Stimulated activated CD8-positive, alpha-beta memory T cell treated with anti-CD3 and anti-CD28 coated beads, Interleukin-2, amount 100 ng/mL, for 1 hour (primary cell): ENCODE measurements around the gene IPPK.
"Not testable (repeated sequence)": the region's sequence is repeated elsewhere in the genome, so short reads cannot be mapped to it uniquely, and the experiment has no call there.

Experiments used
- DNase-seq, 2 donors: peaks; one replicate each; pipeline ENCODE4 v3.0.0-alpha.2; 2020; ENCODE audit warnings: low read depth in 2 of 2

IPPK gene

GRCh38 chr9:92595930-92596329 is 74.0 kb downstream of the IPPK start:
- no peak for DNase-seq

- DNase-seq: not testable (repeated sequence)
These were observed 74.9 kb downstream of the IPPK start for GRCh38 chr9:92595075-92595474.

- DNase-seq: no peak
These were observed 76.7 kb downstream of the IPPK start for GRCh38 chr9:92592946-92593861.

GRCh38 chr9:92592537-92592936 is 77.4 kb downstream of the IPPK start:
- no peak for DNase-seq

GRCh38 chr9:92590377-92590776 is 79.6 kb downstream of the IPPK start:
- no peak for DNase-seq

- DNase-seq: no peak
These were observed 80.0 kb downstream of the IPPK start for GRCh38 chr9:92589923-92590322.

GRCh38 chr9:92576175-92576574 is 93.8 kb downstream of the IPPK start:
- no peak for DNase-seq

GRCh38 chr9:92573612-92574011 is 96.3 kb downstream of the IPPK start:
- DNase-seq: not testable (repeated sequence)

- not testable (repeated sequence) for DNase-seq
These were observed 98.1 kb downstream of the IPPK start for GRCh38 chr9:92571871-92572270.

- no peak for DNase-seq
These were observed 104.9 kb downstream of the IPPK start for GRCh38 chr9:92564982-92565381.

- DNase-seq: no peak
These were observed 105.4 kb downstream of the IPPK start for GRCh38 chr9:92564504-92564903.
